Breast epithelium (tissue), 3 donors: ENCODE measurements around the gene POR.

ENCODE experiments used
- POLR2AphosphoS5 ChIP-seq, 3 donors: sonication (generic); formaldehyde crosslinking; IDR thresholded peaks; one replicate each; pipeline ENCODE4 v1.6.1; 2017; ENCODE audit warnings: antibody characterized with exemption in 3 of 3
- TF ChIP-seq, protein P1 (sequence below), 3 donors: fragments of 450-650 bp; IDR thresholded peaks; one replicate each; pipeline ENCODE4 v1.5.1; 2016 to 2017; ENCODE audit warnings: antibody characterized with exemption in 3 of 3, mild to moderate bottlenecking in 3 of 3, moderate library complexity in 3 of 3

DNA sequence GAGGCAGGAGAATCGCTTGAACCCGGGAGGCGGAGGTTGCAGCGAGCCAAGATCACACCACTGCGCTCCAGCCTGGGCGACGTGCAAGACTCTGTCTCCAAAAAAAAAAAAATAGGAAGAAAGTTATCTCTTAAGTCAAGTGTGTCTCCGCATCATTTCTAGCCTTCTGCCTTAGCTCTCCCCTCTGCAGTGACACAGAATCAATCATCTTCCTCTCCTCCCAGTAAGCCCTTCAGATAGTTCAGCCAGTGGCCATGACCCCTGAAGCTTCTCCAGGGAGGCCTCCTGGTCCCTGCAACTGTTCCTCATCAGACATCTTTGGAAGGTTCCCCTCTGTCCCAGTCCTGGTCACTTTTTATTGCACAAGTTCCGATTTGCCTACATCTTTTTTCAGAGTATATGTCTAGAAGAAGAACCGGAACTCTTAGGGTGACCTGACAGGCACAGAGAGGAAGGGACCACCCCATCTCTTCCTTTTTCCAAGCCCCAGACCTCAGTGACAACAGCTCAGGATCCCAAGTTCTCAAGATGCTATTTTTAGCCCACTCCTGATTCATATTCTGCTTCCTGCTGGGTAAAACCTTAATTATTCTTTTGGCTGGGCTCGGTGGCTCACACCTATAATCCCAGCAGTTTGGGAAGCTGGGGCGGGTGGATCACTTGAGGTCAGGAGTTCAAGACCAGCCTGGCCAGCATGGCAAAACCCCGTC, 42.7 kb upstream of the POR start:
- TF ChIP-seq, protein P1, sequence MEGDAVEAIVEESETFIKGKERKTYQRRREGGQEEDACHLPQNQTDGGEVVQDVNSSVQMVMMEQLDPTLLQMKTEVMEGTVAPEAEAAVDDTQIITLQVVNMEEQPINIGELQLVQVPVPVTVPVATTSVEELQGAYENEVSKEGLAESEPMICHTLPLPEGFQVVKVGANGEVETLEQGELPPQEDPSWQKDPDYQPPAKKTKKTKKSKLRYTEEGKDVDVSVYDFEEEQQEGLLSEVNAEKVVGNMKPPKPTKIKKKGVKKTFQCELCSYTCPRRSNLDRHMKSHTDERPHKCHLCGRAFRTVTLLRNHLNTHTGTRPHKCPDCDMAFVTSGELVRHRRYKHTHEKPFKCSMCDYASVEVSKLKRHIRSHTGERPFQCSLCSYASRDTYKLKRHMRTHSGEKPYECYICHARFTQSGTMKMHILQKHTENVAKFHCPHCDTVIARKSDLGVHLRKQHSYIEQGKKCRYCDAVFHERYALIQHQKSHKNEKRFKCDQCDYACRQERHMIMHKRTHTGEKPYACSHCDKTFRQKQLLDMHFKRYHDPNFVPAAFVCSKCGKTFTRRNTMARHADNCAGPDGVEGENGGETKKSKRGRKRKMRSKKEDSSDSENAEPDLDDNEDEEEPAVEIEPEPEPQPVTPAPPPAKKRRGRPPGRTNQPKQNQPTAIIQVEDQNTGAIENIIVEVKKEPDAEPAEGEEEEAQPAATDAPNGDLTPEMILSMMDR (IDR thresholded peaks at IDR 0.05), result no peak
- no peak for TF ChIP-seq POLR2AphosphoS5 (IDR thresholded peaks at IDR 0.05)
